H54 (cell line): Measurements from ENCODE around the gene TATDN2.
"Not testable (repeated sequence)": the region's sequence is repeated elsewhere in the genome, so short reads cannot be mapped to it uniquely, and the experiment has no call there.

Experiments
- DNase-seq: peaks from one replicate; pipeline ENCODE4 v3.0.0; 2011; ENCODE audit warnings: low spot score, mixed read lengths; ENCODE audit not compliant: insufficient read length
- FAIRE-seq: peaks from 3 replicates; lab custom pipeline; 2011; peaks lifted over from hg19 to GRCh38; lab: Jason Lieb, UNC
- POLR2A ChIP-seq: IDR thresholded peaks from 2 replicates; pipeline ENCODE4 v1.6.1; 2011; ENCODE audit warnings: low read depth, mild to moderate bottlenecking, low read length

The TATDN2 gene

DNA sequence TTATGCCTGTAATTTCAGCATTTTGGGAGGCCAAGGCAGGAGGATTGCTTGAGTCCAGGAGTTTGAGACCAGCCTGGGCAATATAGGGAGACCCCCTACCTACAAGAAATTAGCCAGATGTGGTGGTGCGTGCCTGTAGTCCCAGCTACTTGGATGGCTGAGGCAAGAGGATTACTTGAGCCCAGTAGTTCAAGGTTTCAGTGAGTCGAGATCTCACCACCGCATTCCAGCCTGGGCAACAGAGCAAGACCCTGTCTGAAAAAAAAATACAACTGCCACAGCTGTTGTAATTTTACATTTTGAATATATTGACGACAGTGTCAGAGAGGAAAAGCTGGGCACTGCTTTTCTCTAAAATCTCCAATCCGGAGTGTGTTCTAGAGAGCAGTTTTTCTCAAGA, 21.2 kb downstream of the TATDN2 start:
- no peak for TF ChIP-seq POLR2A
- FAIRE-seq, result no peak
- no peak for DNase-seq

DNA sequence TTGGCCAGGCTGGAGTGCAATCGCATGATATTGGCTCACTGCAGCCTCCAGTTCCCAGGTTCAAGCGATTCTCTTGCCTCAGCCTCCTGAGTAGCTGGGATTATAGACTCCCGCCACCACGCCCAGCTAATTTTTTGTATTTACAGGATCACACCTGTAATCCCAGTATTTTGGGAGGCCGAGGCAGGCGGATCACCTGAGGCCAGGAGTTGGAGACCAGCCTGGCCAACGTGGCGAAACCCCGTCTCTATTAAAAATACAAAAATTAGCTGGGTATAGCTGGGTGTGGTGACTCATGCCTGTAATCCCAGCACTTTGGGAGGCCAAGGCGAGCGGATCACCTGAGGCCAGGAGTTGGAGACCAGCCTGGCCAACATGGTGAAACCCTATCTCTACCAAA, 24.2 kb downstream of the TATDN2 start:
- not testable (repeated sequence) for DNase-seq, FAIRE-seq

DNA sequence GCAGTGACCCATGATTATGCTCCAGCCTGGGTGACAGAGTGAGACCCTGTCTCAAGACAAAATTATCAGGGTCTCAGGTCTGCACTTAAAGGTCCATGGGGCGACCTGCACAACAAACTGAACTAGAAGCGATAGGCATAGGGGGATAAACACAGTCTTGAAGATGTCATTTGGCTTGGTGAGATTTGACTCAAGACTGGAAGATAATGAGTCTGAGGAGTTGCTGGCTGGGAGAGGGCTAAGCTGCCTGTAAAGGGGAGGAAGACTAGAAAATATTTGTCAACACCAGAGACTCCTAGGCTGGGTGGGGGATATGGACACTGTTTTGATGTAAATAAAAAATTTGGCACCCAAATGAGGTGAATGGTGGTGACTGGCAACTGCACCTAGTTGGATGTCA, 24.7 kb downstream of the TATDN2 start:
- FAIRE-seq (no peak), DNase-seq (no peak)
- TF ChIP-seq POLR2A, result no peak

DNA sequence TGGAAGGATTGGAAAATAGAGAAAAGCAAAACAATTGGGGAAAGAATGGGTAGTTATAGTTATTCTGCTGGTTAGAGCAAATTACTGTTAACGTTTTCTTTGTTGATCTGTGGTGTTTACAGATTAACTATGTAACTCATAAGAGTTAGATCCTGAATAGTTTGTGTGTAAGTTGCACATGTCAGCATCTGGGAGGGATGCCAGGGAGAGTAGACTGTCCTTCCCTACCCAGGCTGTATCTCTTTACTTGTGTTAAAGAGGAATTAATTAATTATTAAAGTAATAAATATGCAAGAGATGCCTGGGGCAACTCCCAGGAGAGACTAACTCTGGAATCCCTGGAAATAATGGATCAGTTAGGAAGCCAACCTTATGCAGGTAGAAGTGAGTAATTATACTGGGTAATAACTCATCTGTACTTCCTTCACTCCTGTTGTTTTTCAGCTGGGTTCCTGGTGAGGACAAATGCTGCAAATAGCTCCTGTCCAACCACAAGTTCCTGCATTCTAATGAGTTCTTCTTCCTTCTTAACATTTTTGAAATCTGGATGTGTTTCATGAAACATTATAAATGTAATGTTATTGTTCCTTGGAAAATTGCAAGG, 25.5 kb downstream of the TATDN2 start:
- FAIRE-seq (no peak), DNase-seq (no peak)
- no peak for TF ChIP-seq POLR2A

DNA sequence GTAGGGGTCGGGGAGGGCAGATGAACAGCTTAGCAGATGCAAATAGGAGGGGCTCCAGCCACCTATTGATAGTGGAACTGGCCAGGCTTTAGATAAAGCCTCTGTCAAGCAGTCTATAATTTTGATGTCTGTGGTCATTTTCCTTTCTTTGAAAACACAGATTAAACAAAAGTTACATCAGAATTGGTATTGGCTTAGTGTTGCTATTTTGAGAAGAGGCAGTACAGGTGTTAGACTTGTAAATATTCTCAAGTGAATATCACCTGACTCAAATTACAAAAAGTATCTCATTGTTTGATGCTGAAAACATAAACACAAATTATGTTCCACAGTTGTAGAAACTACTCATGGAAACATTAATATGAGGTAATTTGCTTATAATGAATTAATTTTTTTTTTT, 26.3 kb downstream of the TATDN2 start:
- no peak for DNase-seq
- no peak for FAIRE-seq
- TF ChIP-seq POLR2A, result no peak

DNA sequence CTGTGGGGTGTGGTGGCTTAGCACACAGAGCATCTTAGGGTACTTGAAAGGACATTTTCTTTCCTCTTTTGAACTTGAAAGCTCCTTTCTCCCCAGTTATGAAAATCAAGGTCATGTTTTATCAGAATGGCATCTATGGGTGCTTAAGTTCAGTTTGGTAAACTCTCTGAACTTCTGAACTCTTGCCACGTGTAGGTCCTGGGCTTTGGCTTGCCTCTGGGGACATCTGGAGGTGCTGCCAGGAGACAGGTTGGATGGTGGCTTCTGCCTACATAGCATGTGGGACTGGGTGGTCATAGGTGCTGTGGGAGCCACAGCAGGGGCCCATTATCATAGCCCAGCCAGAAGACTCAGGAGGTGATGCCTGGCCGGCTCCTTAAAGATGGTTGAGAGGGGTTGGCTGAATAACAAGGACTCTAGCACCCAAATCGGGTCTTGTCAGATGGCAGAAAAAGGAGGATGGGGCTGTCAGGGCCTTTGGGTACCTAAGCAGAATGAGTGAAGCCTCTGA, 28.9 kb downstream of the TATDN2 start:
- FAIRE-seq, result no peak
- TF ChIP-seq POLR2A, result no peak

DNA sequence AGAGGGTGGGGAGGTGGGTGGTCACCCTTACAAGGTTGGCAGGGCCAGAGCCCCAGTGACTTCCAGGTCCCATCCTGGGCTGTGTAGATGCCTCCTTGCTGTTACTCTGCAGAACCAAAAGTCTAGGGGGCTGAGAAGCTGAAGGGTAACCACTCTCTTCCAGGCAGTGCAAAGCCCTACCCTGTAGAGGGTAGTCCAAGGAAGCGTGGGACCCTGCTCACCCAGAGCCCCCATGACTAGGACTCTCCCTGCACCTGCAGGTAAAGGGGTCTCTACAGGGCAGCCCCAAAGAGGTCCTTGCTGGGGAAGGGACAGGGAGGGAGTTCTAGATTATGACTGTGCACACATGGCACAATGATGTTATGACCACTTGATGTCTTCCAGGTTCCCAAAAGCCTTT, 30.2 kb downstream of the TATDN2 start:
- no peak for FAIRE-seq
- DNase-seq, result no peak
- no peak for TF ChIP-seq POLR2A

More for the DNA sequence above, 28.9 kb downstream of the TATDN2 start:
- no peak for DNase-seq

DNA sequence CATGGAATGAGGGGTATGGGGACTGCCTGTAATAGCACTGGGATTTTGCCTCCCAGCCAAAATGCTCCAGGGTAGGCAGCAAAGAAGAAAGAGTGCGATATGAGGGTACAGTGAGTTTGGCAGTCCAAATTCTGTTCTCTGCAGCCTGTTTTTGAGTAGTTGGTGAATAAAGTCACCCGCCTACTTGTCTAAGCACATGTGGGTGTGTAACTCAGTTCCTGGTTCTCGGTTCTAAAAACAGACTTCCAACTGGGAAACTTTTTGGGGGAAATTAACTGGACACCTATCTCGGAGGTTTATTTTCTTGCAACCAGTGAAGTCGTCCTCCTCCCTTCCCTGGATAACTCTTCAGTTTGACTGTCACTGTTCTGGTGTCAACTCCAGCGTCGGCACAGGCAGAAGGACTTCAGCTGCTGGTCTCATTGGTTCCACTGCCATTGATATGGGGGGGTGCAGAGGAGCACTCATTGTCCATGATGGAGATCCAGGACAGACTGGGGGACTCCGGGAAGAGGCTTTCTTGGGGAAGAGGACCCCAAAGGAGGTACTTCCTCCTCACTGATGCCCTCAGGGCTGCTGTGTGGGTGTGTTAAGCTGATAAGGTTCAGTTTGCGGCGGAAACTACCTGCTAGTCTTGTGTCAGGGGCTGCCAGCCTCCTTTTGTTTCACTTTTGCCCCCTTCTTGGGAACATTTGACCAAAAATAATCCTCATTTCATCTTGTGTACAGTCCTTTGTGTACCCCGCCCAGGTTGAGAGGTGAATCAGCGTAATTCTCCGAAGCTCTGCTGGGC, 31.3 kb downstream of the TATDN2 start:
- no peak for DNase-seq
- FAIRE-seq, result no peak
- no peak for TF ChIP-seq POLR2A

DNA sequence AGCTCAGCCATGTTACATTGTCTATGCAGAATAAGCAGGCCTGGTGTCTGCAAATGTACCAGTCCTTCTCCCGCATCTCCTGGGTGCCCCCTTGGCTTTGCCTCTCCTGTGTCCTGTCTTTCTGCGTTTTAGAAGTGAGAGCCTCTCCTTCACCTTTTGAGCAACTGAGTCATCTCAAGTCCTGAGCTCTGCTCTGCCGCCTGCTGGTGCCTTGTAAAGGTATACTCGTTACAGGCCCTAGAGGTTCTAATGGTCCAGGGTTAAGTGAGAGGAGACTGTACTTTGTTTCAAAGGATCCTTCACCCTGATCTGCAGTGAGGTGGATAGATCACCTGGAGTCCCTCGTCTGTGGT, 31.9 kb downstream of the TATDN2 start:
- DNase-seq (no peak), FAIRE-seq (no peak)
- TF ChIP-seq POLR2A, result no peak

DNA sequence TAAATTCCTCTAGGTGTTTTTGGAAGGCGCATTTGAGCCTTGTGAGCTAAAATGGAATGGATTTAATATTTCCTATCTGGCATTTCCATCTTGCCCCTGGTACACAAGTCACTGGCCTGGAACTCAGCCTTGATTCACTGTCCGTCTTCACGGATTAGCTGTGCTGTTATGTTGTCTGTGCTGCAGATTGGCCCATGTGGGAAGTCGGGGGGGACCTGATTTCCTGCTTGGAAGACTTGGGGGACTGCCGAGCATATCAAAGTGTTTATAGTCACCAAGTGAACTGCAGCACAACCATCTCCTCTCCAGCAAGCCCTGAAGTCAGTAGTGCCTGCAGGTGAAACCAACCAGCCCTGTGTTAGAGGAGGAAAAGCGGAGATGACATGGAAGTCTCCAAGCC, 32.3 kb downstream of the TATDN2 start:
- FAIRE-seq (no peak), DNase-seq (no peak)
- TF ChIP-seq POLR2A, result no peak

DNA sequence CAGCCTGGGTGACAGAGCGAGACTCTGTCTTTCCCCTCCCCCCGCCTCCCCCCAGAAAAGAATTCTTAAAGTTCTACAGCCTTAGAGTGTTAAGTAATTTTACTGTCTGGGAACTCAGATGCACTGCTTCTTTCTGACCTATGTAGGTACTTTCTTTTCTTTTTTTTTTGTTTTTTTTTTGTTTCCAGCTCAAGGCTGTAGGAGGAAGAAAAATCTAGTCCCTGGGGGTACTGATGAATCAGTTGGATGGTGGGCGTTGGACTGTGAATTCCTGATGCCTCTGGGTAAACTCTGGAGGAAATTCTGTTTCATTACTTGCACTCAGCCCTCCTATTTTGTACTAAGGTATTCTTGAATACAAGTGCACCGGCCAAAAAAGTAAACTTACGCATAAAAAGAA, 33.7 kb downstream of the TATDN2 start:
- FAIRE-seq (no peak), DNase-seq (no peak)
- no peak for TF ChIP-seq POLR2A

DNA sequence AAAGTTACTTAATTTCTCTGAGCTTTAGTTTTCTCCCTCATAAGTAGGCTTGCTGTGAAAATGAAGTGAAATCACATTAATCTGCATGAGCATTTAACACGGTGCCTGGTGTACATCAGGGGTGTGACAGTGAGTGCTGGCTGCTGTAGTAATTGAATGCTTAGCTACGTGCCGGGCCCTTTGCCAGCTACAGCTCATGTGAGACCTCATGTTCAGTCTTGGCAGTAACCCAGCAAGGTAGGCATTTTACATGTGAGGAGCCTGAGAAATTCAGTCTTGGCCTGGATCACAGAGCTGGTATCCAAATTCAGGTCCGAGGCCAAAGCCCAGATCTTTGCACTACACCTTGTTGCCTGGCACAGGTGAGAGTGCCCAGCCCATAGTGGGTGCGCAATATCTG, 35.4 kb downstream of the TATDN2 start:
- no peak for TF ChIP-seq POLR2A
- FAIRE-seq, result no peak
- no peak for DNase-seq

DNA sequence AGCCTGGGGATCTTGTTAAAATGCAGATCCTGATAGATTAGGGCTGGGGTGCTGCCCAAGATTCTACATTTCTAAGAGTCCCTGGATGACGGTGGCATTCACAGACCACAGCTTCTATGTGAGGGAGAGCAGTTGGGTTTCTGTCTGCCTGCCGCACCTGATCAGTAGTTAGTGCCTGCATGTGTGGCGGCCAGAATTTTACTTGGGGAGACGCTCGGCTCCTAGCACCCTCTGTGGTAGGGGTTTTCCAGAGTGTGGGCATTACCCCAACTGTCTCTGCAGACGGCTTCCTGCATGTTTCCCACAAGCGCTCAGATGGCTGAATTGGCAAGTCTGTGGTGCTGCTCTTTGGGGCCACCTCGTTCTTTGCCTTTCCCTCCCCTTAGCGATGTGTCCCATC, 36.2 kb downstream of the TATDN2 start:
- FAIRE-seq (no peak), DNase-seq (no peak)
- no peak for TF ChIP-seq POLR2A

DNA sequence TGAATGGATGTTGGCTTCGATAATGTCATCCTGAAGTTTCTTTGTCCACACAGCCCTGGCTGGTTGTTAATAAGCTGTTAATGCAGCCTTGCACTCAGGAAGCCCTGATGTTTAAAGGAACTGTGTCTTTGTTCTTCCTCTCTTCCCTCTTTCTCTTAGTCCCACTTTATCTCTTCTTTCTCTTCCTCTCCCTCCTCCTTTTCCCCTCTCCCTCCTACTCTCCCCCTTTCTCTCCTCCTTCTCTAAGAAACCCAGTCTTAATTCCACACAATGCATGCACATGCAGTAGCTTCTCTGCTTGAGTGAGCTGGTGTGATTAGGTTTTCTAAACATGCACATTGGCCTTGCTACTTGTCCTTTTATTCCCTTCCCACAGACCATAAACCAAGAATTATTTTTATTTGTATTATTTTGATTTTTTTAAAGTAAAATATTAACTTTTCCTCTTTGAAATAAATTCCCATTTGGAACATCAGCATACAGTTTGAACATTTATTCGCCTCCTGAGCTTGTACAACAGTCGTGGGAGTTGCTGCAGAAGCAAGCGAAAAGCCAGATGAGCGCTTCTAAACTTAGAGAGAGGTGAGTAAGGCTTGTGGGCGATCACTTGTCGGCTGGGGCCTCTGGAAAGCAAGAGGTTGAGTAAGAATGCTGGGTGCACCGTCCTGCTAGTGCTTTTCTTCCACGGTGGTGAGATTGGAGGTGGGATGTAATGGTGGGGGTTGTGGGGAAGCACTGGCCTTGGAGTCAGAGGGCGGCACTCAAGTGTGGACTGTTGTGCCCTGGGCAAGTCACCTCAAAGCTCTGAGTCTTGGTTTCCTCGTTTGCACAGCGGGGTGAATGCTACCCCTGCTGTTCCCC, 37.2 kb downstream of the TATDN2 start:
- TF ChIP-seq POLR2A, result no peak
- DNase-seq (no peak), FAIRE-seq (no peak)
